Activated naive CD4-positive, alpha-beta T cell treated with anti-CD3 and anti-CD28 coated beads for 36 hours (primary cell): ENCODE data around the gene HEXD. TPM values are rescaled to one million over a fixed set of nuclear protein-coding genes. Genes with fewer than 3 reads are reported as not detected.
A peak's percentile ranks its signal among the peaks of the same experiment; 100 is the strongest.

Experiments
- CTCF ChIA-PET: fragments of 350-600 bp; sonication (Branson Sonifier 250); formaldehyde crosslinking; loops from one replicate; lab custom pipeline; 2021; ENCODE audit warnings: antibody characterized with exemption; lab: Charles Lee
- DNase-seq: peaks from one replicate; pipeline ENCODE4 v3.0.0-alpha.2; 2020
- H3K27ac Mint-ChIP-seq: one replicate; pipeline ENCODE4 v1.8.0; 2021; ENCODE audit warnings: mild to moderate bottlenecking, mixed read lengths
- H3K27me3 Mint-ChIP-seq: one replicate; pipeline ENCODE4 v1.8.0; 2021; ENCODE audit warnings: low read depth, mixed read lengths
- H3K36me3 Mint-ChIP-seq: one replicate; pipeline ENCODE4 v1.8.0; 2021; ENCODE audit warnings: low read depth, mixed read lengths
- H3K4me1 Mint-ChIP-seq: one replicate; pipeline ENCODE4 v1.8.0; 2021; ENCODE audit warnings: low read depth, mixed read lengths
- H3K4me3 Mint-ChIP-seq: one replicate; pipeline ENCODE4 v1.8.0; 2021; ENCODE audit warnings: mild to moderate bottlenecking, moderate library complexity, mixed read lengths
- H3K9me3 Mint-ChIP-seq: one replicate; pipeline ENCODE4 v1.8.0; 2021; ENCODE audit warnings: mixed read lengths
- intact Hi-C: fragments of 100-400 bp; cut with micrococcal nuclease; formaldehyde crosslinking; loops from one replicate; pipeline ENCODE4 v1.15.1; 2023
- total RNA-seq, 2 experiments: library from RNA; stranded (reverse); gene quantifications; one replicate each; pipeline ENCODE4 v1.2.3, GENCODE V29; 2021

The HEXD gene
- total RNA-seq, 2 experiments from 2014 or later, result 22.4 to 26.3 TPM

DNA sequence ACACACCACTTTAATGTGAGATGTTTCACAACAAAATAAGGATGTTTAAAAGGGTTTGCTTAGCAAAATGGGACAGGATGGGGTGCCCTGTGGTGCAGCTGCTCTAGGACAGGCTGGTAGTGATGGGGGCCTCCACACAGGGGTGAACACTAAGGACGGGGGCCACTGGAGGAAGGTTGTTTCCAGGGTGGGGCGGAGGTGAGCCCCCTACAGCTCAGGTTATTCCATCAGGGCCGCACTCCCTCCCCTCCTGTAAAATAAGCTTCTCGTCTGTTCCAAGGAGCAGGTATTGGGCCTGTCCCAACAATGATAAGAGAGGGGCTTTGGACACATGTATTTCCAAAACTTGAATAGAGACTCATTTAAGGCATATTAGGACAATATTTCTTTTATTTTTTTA lies 1.9 kb upstream of the HEXD start:
- CTCF ChIA-PET, result interaction anchor here (0.8 to 2.1 kb wide), 2 partner anchors 63 to 66 kb away, joined by 3 to 19 read pairs; no protein-coding TSS in a partner anchor
- Mint-ChIP-seq H3K36me3 (peaks cover 8% of the 10 kb centered on the region), H3K27me3 (no peaks in the 10 kb centered on the region), H3K27ac (no peak overlapping the region), H3K9me3 (no peaks in the 10 kb centered on the region), H3K4me1 (peaks cover 30% of the 10 kb centered on the region), H3K4me3 (no peak overlapping the region)
- intact Hi-C loops, result no loop called here
- no peak for DNase-seq

DNA sequence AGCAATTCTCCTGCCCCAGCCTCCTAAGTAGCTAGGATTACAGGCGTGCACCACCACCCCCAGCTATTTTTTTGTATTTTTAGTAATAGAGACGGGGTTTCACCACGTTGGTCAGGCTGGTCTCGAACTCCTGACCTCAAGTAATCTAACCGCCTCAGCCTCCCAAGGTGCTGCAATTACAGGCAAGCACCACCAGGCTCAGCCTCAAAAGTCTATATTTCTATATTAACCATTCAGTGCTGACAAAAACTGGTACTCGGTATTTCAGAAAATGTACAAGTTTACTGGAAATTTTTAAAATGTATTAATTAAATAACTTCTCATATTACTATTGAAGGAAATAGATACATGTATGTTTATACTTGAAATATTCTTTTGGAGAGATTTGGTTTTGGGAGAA lies 1.4 kb upstream of the HEXD start:
- H3K36me3 Mint-ChIP-seq, result peaks cover 10% of the 10 kb centered on the region
- CTCF ChIA-PET, result interaction anchor here (0.8 to 2.1 kb wide), 3 partner anchors 64 to 115 kb away, joined by 3 to 19 read pairs (median 3); no protein-coding TSS in a partner anchor
- no peak overlapping the region for H3K27ac Mint-ChIP-seq
- H3K9me3 Mint-ChIP-seq, result no peaks in the 10 kb centered on the region
- peaks cover 30% of the 10 kb centered on the region for H3K4me1 Mint-ChIP-seq
- no peak for DNase-seq
- no peaks in the 10 kb centered on the region for H3K27me3 Mint-ChIP-seq
- no peak overlapping the region for H3K4me3 Mint-ChIP-seq
- intact Hi-C loops, result no loop called here

DNA sequence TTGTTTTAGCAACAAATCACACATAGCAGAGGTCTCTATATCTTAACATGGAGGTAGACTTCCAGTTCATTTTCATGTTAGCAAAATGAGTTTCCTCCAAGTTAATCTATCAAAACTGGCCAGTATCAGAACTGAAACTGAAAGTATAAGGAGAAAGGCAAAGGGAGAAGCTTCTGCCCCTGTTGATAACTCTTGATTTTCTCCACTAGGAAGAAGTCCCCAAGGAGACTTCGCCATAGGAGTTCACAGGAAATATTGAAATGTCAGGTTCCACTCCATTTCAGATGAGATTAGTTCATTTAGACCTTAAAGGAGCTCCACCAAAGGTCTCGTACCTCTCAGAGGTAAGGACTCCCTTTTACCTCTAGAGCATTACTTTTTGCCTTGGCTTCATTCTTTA lies 1.4 kb downstream of the HEXD start:
- Mint-ChIP-seq H3K4me3 (peak overlapping the region; percentile 75), H3K36me3 (peaks cover 8% of the 10 kb centered on the region), H3K9me3 (peaks cover 2% of the 10 kb centered on the region), H3K27ac (peak overlapping the region; percentile 59), H3K27me3 (no peaks in the 10 kb centered on the region), H3K4me1 (peaks cover 30% of the 10 kb centered on the region)
- intact Hi-C loops, result loop anchor here (2.0 kb wide), 3 partner anchors 133 to 227 kb away; no protein-coding TSS in a partner anchor
- CTCF ChIA-PET, result interaction anchor here (0.6 to 1.5 kb wide), 3 partner anchors 122 to 183 kb away, joined by 3 to 5 read pairs (median 4); no protein-coding TSS in a partner anchor
- no peak for DNase-seq

DNA sequence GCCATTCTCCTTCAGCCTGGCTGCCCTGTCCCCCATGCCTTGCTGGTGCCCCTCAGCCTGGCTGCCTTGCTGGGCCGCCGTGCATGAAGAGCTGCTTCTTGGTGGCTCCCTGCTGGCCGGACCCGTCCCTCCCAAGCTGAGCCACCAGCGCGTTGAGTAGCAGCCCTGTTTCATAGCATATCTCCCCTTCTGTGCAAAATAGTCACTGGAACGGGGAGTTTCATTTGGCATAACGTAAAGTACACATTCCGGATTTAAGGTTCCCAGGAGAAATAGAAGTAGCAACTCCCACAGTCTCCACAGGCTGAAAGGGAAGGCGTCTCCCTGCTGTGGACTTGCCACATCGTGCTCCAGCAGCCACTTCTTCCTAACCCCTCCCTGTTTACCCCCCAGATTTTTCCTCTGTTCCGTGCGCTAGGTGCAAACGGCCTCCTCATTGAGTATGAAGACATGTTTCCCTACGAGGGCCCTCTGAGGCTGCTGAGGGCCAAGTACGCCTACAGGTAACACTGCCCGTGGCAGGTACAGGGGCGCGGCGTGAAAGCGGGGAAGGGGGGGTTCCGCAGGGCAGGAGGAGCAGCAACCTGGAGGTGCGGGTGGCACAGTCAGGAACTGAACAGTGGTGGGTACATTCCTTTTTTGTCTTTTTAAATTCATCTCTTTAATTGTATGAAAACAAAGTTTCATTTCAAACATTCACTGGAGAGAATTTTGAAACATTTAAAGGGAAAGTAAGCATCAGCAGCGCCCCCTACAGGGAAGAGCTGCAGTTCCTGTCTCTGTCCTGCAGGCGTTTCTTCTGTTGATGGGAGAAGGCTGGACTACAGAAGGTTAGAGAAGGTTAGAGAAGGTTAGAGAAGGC lies 6.1 kb downstream of the HEXD start:
- peaks cover 14% of the 10 kb centered on the region for H3K4me1 Mint-ChIP-seq
- CTCF ChIA-PET, result interaction anchor here (0.6 to 1.5 kb wide), 12 partner anchors 12 to 259 kb away, joined by 3 to 5 read pairs (median 4); partner anchors contain the start of gene SECTM1
- H3K27me3 Mint-ChIP-seq, result no peaks in the 10 kb centered on the region
- H3K9me3 Mint-ChIP-seq, result peaks cover 2% of the 10 kb centered on the region
- H3K4me3 Mint-ChIP-seq, result no peak overlapping the region
- H3K27ac Mint-ChIP-seq, result no peak overlapping the region
- H3K36me3 Mint-ChIP-seq, result peaks cover 6% of the 10 kb centered on the region
- peak; percentile 79 for DNase-seq
- intact Hi-C loops, result no loop called here

DNA sequence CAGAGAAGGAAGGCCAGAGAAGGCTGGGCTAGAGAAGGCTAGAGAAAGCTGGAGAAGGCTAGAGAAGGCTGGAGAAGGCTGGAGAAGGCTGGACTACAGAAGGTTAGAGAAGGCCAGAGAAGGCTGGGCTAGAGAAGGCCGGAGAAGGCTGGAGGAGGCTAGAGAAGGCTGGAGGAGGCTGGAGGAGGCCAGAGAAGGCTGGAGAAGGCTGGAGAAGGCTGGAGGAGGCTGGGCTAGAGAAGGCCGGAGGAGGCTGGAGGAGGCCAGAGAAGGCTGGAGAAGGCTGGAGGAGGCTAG lies 6.7 kb downstream of the HEXD start:
- H3K36me3 Mint-ChIP-seq, result peaks cover 9% of the 10 kb centered on the region
- intact Hi-C loops, result no loop called here
- CTCF ChIA-PET, result interaction anchor here (0.6 to 1.5 kb wide), 12 partner anchors 12 to 260 kb away, joined by 3 to 5 read pairs (median 4); partner anchors contain the start of gene SECTM1
- no peak for DNase-seq
- H3K27me3 Mint-ChIP-seq, result no peaks in the 10 kb centered on the region
- no peak overlapping the region for H3K27ac Mint-ChIP-seq
- no peak overlapping the region for H3K4me3 Mint-ChIP-seq
- peaks cover 2% of the 10 kb centered on the region for H3K9me3 Mint-ChIP-seq
- H3K4me1 Mint-ChIP-seq, result peaks cover 11% of the 10 kb centered on the region

DNA sequence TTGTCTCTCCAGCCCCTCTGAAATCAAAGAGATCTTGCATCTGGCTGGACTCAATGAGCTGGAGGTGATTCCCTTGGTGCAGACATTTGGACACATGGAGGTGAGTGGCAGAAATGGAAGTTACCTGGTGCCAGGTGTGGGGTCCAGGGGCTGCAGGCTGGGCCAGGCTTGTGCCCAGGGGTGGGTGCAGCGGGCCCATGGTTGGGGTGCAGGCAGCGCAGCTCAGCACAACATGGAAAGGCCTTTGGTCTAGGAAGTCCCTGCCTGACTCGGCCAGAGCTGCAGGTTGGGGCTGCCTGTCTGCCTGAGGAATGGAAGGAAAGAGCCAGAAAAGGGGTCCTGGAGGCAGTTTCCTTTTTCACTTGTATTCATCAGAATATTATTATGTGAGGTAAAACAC lies 10.4 kb downstream of the HEXD start:
- no peaks in the 10 kb centered on the region for H3K9me3 Mint-ChIP-seq
- H3K27me3 Mint-ChIP-seq, result no peaks in the 10 kb centered on the region
- CTCF ChIA-PET, result interaction anchor here (0.6 kb wide), 1 partner anchor 62 kb away, joined by 4 read pairs; no protein-coding TSS in a partner anchor
- peaks cover 4% of the 10 kb centered on the region for H3K36me3 Mint-ChIP-seq
- no peak for DNase-seq
- no peak overlapping the region for H3K27ac Mint-ChIP-seq
- no peak overlapping the region for H3K4me3 Mint-ChIP-seq
- intact Hi-C loops, result no loop called here
- H3K4me1 Mint-ChIP-seq, result peaks cover 5% of the 10 kb centered on the region

DNA sequence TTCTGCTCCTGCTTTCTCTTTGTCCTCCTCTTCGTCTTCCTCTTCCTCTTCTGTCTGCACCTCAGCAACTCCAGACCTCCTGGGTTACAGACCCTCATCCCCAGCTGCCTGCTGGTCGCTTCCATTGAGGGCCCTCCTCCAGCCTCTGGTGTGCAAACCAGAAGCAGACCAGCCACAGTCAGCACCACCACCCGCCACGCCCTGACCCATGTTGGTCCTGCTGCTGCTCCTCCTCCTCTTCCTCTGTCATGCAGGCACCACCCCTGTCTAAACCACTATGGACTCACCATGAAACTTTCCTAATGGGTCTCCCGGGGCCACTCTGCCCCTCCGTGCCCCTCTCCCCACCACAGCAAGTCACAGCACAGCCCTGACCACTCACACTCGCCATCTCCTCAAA lies 11.7 kb downstream of the HEXD start:
- DNase-seq, result no peak
- Mint-ChIP-seq H3K27ac (no peak overlapping the region), H3K9me3 (no peaks in the 10 kb centered on the region), H3K36me3 (peaks cover 4% of the 10 kb centered on the region), H3K4me3 (no peak overlapping the region), H3K27me3 (no peaks in the 10 kb centered on the region), H3K4me1 (peaks cover 7% of the 10 kb centered on the region)
- intact Hi-C loops, result no loop called here
- CTCF ChIA-PET, result no interaction called here

DNA sequence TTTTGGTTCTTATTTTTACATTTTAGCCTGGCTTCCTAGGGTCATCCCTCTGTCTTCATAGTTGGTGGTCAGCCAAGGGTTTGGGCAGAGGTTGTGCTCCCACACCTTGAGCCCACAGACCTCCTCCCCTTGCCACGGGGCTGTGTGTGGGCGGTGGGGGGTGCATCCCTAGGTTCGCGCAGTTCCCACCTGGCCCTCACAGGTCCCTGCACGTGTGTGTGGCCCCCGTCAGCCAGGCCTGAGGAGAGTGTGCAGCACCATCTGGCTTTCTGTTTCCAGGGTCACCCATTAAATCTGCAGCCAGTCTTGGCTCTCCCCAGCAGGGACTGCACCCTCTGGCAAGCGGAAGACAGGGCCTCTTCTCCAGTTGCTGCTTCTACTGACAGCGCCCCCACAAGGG lies 13.9 kb downstream of the HEXD start:
- H3K27me3 Mint-ChIP-seq, result no peaks in the 10 kb centered on the region
- H3K36me3 Mint-ChIP-seq, result peaks cover 4% of the 10 kb centered on the region
- CTCF ChIA-PET, result interaction anchor here (1.0 kb wide), 1 partner anchor 123 kb away, joined by 4 read pairs; no protein-coding TSS in a partner anchor
- no peak overlapping the region for H3K27ac Mint-ChIP-seq
- no peaks in the 10 kb centered on the region for H3K9me3 Mint-ChIP-seq
- intact Hi-C loops, result no loop called here
- peaks cover 9% of the 10 kb centered on the region for H3K4me1 Mint-ChIP-seq
- H3K4me3 Mint-ChIP-seq, result no peak overlapping the region
- DNase-seq, result no peak

DNA sequence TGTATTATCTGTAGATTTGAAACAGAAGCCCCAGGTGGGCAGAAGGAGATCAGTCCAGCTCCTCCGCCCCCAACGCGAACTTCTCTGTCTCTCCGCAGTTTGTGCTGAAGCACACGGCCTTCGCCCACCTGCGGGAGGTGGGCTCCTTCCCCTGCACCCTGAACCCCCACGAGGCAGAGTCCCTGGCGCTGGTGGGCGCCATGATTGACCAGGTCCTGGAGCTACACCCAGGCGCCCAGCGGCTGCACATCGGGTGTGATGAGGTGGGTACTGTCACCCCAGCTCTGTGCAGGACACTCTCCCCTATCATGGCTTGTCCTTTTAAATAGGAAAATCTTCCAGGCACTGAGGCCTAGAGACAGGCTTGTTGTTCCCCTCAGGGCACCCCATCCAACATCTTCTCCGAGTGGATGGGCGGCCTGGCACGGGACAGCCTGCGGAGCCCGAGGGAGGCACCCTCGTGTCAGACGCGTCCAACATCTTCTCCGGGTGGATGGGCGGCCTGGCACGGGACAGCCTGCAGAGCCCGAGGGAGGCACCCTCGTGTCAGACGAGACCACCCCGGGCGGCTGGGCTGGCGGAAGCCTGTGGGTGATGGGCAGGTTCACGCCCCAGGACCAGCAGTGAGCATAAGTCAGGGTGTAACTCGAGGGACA lies 15.5 kb downstream of the HEXD start:
- Mint-ChIP-seq H3K27ac (no peak overlapping the region), H3K27me3 (no peaks in the 10 kb centered on the region), H3K36me3 (peaks cover 4% of the 10 kb centered on the region), H3K9me3 (no peaks in the 10 kb centered on the region), H3K4me1 (peaks cover 9% of the 10 kb centered on the region), H3K4me3 (no peak overlapping the region)
- intact Hi-C loops, result no loop called here
- DNase-seq, result no peak
- CTCF ChIA-PET, result no interaction called here

DNA sequence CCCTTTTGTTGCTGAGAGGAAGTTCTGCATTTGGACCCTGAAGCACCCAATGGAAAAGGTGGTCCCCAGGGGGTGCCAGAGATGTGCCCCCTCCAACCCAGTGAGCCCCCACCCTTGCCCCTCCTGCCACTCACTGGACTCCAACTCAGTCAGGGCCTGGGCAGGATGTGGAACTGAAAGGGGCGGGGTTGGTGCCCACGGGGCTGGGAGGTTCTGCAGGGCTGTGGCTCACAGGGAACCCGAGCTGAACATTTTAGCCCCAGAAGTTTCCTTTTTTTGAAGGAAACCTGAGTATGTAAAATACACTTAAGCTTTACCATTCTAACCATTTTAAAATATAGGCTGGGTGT lies 16.0 kb downstream of the HEXD start:
- Mint-ChIP-seq H3K36me3 (peaks cover 4% of the 10 kb centered on the region), H3K27ac (no peak overlapping the region), H3K4me3 (no peak overlapping the region), H3K9me3 (no peaks in the 10 kb centered on the region), H3K4me1 (peaks cover 9% of the 10 kb centered on the region), H3K27me3 (no peaks in the 10 kb centered on the region)
- intact Hi-C loops, result no loop called here
- peak; percentile 43 for DNase-seq
- CTCF ChIA-PET, result no interaction called here

DNA sequence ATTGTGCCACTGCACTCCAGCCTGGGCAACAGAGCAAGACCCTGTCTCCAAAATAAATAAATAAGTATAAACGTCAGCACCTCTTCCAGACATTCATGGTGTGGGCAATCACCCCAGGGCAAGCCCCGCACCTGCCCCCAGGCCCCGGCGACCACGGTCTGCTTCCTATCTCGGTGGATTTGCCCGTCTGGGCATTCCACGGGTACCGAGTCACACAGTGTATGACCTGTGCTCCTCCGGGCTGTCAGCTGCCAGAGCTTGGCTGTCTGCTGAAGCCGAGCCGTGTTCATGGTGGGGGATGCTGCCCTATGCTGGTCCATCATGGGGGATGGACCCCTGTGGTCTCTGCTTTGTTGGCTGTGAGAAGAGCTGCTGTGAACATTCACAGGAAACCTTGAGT lies 17.0 kb downstream of the HEXD start:
- Mint-ChIP-seq H3K36me3 (peaks cover 1% of the 10 kb centered on the region), H3K9me3 (no peaks in the 10 kb centered on the region), H3K27me3 (no peaks in the 10 kb centered on the region), H3K4me3 (no peak overlapping the region), H3K4me1 (peaks cover 6% of the 10 kb centered on the region), H3K27ac (no peak overlapping the region)
- intact Hi-C loops, result no loop called here
- CTCF ChIA-PET, result no interaction called here
- DNase-seq, result no peak
